ENCODE measurements around the gene URB2. TPM values are rescaled to one million over a fixed set of nuclear protein-coding genes. Genes with fewer than 3 reads are reported as not detected.

Gene URB2
- 1 to 10 TPM; 5.7 to 7.7 (median 6.3) TPM for total RNA-seq

- TF ChIP-seq POLR2A (IDR thresholded peaks at IDR 0.05) (no peak), CTCF (IDR thresholded peaks at IDR 0.05) (no peak)
- intact Hi-C loops (cut with DNase I; ENCODE audit: low total_unique reads), result no loop called here
- peak within 1 kb of the TSS; percentile 92 for H3K4me3 ChIP-seq (ENCODE audit: low read depth, poor library complexity, severe bottlenecking)
- WGBS, 2 donors, result 1% methylated on average over 21 to 47 of the region's 97 CpGs
- DNase-seq (ENCODE audit: low spot score in 2 of 2), result peak; percentile 72 to 96
Measured at GRCh38 chr1:229625915-229626831, at the start of gene URB2, which contains the start of gene TAF5L. Gene URB2 (plus strand): TSS chr1:229626247. CDS start chr1:229627634, 1,387 bp downstream. Gene TAF5L (minus strand): TSS chr1:229626122. CDS start chr1:229614482, 11,640 bp downstream.

DNA sequence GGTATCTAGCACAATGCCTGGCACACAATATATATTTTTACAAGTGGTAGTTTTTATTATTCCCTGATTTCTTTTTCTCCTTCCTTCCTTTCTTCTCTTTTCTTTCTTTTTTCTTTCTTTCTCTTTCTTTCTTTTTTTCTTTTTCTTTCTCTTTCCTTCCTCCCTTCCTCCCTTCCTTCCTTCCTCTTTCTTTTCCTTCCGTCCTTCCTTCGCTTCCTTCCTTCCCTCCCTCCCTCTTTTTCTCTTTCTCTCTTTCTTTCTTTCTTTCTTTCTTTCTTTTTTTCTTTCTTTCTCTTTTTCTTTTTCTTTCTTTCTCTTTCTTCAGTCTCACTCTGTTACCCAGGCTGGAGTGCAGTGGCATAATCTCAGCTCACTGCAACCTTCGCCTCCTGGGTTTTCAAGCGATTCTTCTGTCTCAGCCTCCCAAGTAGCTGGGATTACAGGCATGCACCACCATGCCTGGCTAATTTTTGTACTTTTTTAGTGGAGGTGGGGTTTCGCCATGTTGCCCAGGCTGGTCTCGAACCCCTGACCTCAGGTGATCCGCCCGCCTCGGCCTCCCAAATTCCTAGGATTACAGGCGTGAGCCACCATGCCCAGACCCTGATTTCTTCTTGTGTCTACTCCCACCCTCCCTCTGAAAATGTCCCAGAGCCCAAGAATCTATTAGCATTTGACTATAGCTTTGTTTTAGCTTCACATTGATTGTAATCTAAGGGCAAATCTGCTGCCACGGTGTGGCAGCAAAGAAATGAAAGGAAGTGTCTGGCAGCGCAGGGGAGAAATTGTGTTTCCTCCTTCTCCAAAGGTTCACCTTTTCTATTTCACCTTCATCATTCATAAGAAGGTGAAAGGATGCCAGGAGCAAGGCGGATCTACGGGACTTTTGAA, 47.6 kb upstream of the URB2 start:
- no peak for DNase-seq (ENCODE audit: low spot score in 2 of 2)
- WGBS, 2 donors, result 68 to 69% methylated on average over 14 of the region's 14 CpGs
- no peak for TF ChIP-seq POLR2A (IDR thresholded peaks at IDR 0.05)
- no peak for TF ChIP-seq CTCF (IDR thresholded peaks at IDR 0.05)
- intact Hi-C loops (cut with DNase I; ENCODE audit: low total_unique reads), result no loop called here
- H3K4me3 ChIP-seq (ENCODE audit: low read depth, poor library complexity, severe bottlenecking), result no peak overlapping the region

GRCh38 chr1:229579059-229579673, 46.9 kb upstream of the URB2 start:
- DNase-seq (ENCODE audit: low spot score in 2 of 2), result peak in 1 of 2 donors; percentile 37
- intact Hi-C loops (cut with DNase I; ENCODE audit: low total_unique reads), result no loop called here
- H3K4me3 ChIP-seq (ENCODE audit: low read depth, poor library complexity, severe bottlenecking), result no peak overlapping the region
- 2 to 7% methylated on average over 9 of the region's 9 CpGs for WGBS, 2 donors
- TF ChIP-seq CTCF (IDR thresholded peaks at IDR 0.05) (no peak), POLR2A (IDR thresholded peaks at IDR 0.05) (no peak)

- TF ChIP-seq CTCF (IDR thresholded peaks at IDR 0.05), result no peak
- no peak for TF ChIP-seq POLR2A (IDR thresholded peaks at IDR 0.05)
- intact Hi-C loops (cut with DNase I; ENCODE audit: low total_unique reads), result no loop called here
- 84 to 91% methylated on average over 3 of the region's 3 CpGs for WGBS, 2 donors
- no peak for DNase-seq (ENCODE audit: low spot score in 2 of 2)
- H3K4me3 ChIP-seq (ENCODE audit: low read depth, poor library complexity, severe bottlenecking), result no peak overlapping the region
Measured at GRCh38 chr1:229581485-229581884, 44.6 kb upstream of the URB2 start.

- WGBS, 2 donors, result 28 to 50% methylated on average over 11 of the region's 11 CpGs
- no peak for DNase-seq (ENCODE audit: low spot score in 2 of 2)
- no peak for TF ChIP-seq POLR2A (IDR thresholded peaks at IDR 0.05)
- no peak for TF ChIP-seq CTCF (IDR thresholded peaks at IDR 0.05)
- no peak overlapping the region for H3K4me3 ChIP-seq (ENCODE audit: low read depth, poor library complexity, severe bottlenecking)
- intact Hi-C loops (cut with DNase I; ENCODE audit: low total_unique reads), result no loop called here
Measured at GRCh38 chr1:229582011-229582694, 43.9 kb upstream of the URB2 start.
